Brain microvascular endothelial cell (primary cell): ENCODE results near the gene FBXW9.
A peak's percentile ranks its signal among the peaks of the same experiment; 100 is the strongest.

Experiments
- DNase-seq: peaks from one replicate; pipeline ENCODE4 v3.0.0-alpha.2; 2020
- H3K27ac ChIP-seq: fragments of 250-450 bp; sonication (Bioruptor Pico); 2 replicates; pipeline ENCODE4 v1.5.1; 2020; ENCODE audit warnings: mild to moderate bottlenecking, moderate library complexity
- H3K27me3 ChIP-seq: fragments of 250-450 bp; sonication (Bioruptor Pico); replicated peaks from 2 replicates; pipeline ENCODE4 v1.5.1; 2020; ENCODE audit warnings: mild to moderate bottlenecking
- H3K36me3 ChIP-seq: fragments of 250-450 bp; sonication (Bioruptor Pico); replicated peaks from 2 replicates; pipeline ENCODE4 v1.5.1; 2020; ENCODE audit warnings: mild to moderate bottlenecking
- H3K4me3 ChIP-seq: 2 replicates; pipeline ENCODE4 v1.5.1; 2011; ENCODE audit warnings: low read depth, mild to moderate bottlenecking, control low read depth, low read length, moderate library complexity
- in situ Hi-C: cut with HindIII; loops from 2 replicates; pipeline ENCODE4 v1.10.0; 2017; ENCODE audit warnings: low sequenced_read_pairs, low pct_ligation_motif_present
- TF ChIP-seq, protein P1 (sequence below): IDR thresholded peaks from 2 replicates; pipeline ENCODE4 v1.5.1; 2011; ENCODE audit warnings: low read depth, mild to moderate bottlenecking, moderate library complexity, low read length, control low read depth, inconsistent platforms; ENCODE audit errors: missing control alignments

Gene FBXW9

DNA sequence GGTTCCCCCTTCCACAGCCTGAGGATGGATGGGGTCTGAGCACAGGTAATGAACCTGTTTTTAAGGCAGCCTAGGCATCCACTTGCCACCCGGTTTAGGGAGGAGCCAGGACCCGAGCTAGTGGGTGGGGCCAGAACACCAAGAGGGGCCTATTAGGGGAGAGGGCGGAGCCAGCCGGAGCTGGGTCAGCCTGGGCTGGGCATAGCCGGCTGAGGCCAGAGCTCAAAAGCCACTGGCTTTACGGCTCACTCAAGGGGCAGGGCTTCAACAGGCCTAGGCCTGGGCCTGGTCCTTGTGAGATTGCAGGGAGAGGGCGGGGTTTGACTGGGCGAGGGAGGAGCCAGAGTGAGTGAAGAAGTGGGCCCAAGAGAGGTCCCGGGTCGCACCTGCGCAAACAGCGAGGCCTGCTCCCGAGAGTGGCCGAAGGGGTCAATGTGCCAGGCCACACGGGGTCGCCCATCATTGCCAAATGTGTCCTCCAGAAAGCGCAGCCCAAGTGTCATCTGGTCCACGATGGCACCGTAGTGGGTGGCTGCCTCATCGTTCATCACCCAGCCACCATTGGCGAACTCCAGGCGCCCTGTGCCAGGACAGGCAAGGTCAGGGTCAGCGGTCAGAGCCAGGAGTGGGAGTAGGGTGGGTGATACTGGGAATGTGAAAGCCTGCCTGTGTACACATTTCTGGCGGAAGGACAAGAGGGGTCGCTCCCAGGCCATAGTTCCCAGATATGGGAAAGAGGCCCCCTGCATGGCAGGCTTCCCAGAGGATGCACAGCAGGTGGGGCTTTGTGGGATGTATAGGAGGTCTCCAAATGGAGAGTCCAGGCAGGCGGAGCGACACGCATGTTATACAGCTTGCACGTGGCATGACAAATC is 31.8 kb downstream of the FBXW9 start:
- H3K4me3 ChIP-seq = no peak overlapping the region
- no peak for DNase-seq
- H3K27me3 ChIP-seq = no peaks in the 10 kb centered on the region
- in situ Hi-C loops = no loop called here
- TF ChIP-seq, protein P1, sequence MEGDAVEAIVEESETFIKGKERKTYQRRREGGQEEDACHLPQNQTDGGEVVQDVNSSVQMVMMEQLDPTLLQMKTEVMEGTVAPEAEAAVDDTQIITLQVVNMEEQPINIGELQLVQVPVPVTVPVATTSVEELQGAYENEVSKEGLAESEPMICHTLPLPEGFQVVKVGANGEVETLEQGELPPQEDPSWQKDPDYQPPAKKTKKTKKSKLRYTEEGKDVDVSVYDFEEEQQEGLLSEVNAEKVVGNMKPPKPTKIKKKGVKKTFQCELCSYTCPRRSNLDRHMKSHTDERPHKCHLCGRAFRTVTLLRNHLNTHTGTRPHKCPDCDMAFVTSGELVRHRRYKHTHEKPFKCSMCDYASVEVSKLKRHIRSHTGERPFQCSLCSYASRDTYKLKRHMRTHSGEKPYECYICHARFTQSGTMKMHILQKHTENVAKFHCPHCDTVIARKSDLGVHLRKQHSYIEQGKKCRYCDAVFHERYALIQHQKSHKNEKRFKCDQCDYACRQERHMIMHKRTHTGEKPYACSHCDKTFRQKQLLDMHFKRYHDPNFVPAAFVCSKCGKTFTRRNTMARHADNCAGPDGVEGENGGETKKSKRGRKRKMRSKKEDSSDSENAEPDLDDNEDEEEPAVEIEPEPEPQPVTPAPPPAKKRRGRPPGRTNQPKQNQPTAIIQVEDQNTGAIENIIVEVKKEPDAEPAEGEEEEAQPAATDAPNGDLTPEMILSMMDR = no peak
- H3K27ac ChIP-seq = no peak overlapping the region
- H3K36me3 ChIP-seq = peaks cover 20% of the 10 kb centered on the region

DNA sequence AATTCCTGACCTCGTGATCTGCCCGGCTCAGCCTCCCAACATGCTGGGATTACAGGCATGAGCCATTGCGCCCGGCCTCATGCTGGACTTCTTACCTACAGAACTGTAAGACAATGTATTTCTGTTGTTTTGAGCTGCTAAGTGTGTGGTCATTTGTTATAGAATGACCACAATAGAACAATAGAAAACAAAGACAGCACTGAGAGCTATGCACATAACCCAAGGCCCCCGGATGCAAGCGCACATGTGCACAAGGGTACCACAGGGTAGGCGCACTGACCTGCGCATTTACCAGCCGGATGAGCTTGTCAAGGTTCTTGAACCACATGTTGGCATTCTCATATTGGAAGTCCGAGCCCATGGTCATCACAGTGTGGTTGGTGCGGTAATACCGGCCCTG is 35.5 kb downstream of the FBXW9 start:
- DNase-seq = no peak
- no peaks in the 10 kb centered on the region for H3K27me3 ChIP-seq
- H3K36me3 ChIP-seq = peaks cover 27% of the 10 kb centered on the region
- H3K4me3 ChIP-seq = no peak overlapping the region
- TF ChIP-seq, protein P1 = no peak
- in situ Hi-C loops = no loop called here
- H3K27ac ChIP-seq = no peak overlapping the region

DNA sequence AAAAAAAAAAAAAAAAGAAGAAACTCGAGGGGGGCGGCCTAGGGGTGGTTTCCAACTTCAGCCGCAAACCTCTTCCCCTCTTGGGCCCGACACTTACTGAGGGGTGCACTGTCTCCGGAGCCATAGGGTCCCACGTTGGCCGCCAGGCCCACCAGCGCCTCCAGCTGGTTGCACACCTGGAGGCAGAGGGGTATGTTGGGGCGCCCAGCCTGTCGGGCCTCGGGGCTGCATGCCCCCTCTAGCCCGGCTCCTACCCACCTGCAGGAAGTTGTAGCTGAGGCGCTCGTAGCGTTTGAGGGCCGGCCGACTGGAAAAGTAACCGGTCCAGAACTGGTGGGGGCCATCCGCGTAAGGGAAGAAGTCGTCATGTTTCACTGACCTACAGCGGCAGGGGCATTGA is 38.5 kb downstream of the FBXW9 start:
- TF ChIP-seq, protein P1 = peak; percentile 26
- Histone ChIP-seq H3K36me3 (peaks cover 25% of the 10 kb centered on the region), H3K27me3 (no peaks in the 10 kb centered on the region), H3K4me3 (no peak overlapping the region), H3K27ac (no peak overlapping the region)
- DNase-seq = no peak
- in situ Hi-C loops = no loop called here

DNA sequence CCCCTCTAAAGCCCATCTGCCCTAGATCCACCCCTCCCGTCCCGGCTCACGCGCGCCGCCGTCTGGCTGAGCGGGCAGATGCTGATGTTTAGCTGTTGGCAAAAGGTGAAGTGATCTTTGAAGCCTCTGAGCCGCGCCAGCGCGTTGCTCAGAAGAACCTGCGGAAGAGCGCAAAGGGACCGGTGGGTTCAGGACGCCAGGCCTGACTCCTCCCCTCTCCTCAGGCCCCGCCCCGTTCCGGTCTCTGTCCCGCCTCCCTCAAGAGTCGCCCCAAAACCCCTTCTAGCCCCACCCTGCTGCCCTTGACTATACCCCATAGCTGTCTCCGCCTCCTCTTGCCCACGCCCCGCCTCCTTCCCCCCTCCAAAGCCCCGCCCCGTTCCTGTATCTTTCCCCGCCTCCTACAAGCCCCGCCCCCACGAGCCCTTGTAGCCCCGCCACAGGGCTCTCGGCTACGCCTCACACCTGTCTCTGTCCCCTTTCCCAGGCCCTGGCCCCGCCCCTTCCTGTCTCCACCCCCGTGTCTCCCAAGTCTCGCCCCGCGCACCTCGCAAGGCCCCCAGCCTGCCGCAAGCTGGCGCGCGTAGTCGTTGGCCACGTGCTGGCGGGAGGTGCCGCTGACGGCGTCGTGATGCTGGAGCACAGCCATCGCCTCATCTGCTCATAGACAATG is 39.4 kb downstream of the FBXW9 start:
- DNase-seq = no peak
- no peaks in the 10 kb centered on the region for H3K27me3 ChIP-seq
- H3K27ac ChIP-seq = no peak overlapping the region
- H3K36me3 ChIP-seq = peaks cover 25% of the 10 kb centered on the region
- no peak overlapping the region for H3K4me3 ChIP-seq
- TF ChIP-seq, protein P1 = peak; percentile 24
- in situ Hi-C loops = no loop called here

DNA sequence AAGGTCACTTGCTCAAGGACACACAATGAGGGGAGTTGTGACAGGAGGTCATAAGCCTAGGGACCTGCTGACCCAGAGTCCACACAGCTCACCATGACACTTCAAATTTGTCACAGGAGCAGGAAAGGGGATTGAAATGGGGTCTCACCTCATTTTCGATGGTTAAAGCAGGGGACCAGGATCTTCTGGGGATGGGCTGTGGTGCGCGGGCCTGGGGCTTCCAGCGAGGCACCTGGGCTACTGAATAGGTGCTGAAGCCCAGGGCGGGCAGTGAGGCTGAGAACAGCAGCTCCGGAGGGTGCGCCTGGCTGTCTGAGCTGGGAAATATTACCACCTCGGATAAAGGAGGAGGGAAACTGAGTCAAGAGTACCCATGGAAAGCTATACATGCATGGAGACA is 40.9 kb downstream of the FBXW9 start:
- H3K4me3 ChIP-seq = no peak overlapping the region
- peaks cover 24% of the 10 kb centered on the region for H3K36me3 ChIP-seq
- TF ChIP-seq, protein P1 = no peak
- DNase-seq = no peak
- no peak overlapping the region for H3K27ac ChIP-seq
- no peaks in the 10 kb centered on the region for H3K27me3 ChIP-seq
- in situ Hi-C loops = no loop called here
